ENCODE measurements around the gene SMIM38. TPM values are rescaled to one million over a fixed set of nuclear protein-coding genes. Genes with fewer than 3 reads are reported as not detected.

Gene SMIM38
- total and polyA plus RNA-seq, 9 of the 15 experiments (the other 6 are each of a cell fraction or from before 2014, with no cell fraction given) = 0.07 to 1.2 (median 0.21) TPM; not detected in 2

GRCh38 chr11:69122326-69122629, 33.5 kb upstream of the SMIM38 start:
- intact Hi-C loops (cut with micrococcal nuclease) = no loop called here
- Histone ChIP-seq H3K27ac (ENCODE audit: extremely low read depth, low read depth, low read length) (no peak overlapping the region), H3K4me1 (replicated peaks in 1 of 2; ENCODE audit: control insufficient read depth in 2 of 2, insufficient read depth in 2 of 2, low read length in 2 of 2) (peaks cover 0 to 19% of the 10 kb centered on the region in 2 experiments; a peak in 2 of 5 replicates), H3K4me2 (ENCODE audit: insufficient read depth, low read length) (no peak overlapping the region), H3K36me3 (ENCODE audit: control insufficient read depth, insufficient read depth, low read length) (no peaks in the 10 kb centered on the region), H4K20me1 (replicated peaks; ENCODE audit: control insufficient read depth, insufficient read depth, low read length) (peaks cover 7% of the 10 kb centered on the region; the same call in 1 of the 2 replicates), H3K4me3 (no peak overlapping the region), H2AFZ (ENCODE audit: low read depth, low read length) (no peak overlapping the region), H3K9me1 (ENCODE audit: control insufficient read depth, insufficient read depth, low read length) (no peaks in the 10 kb centered on the region), H3K9ac (ENCODE audit: insufficient read depth in 1 of 2, low read depth in 2 of 2, low read length in 2 of 2) (no peak overlapping the region), H3K79me2 (ENCODE audit: control insufficient read depth, insufficient read depth, low read length) (no peaks in the 10 kb centered on the region), H3K9me3 (replicated peaks; ENCODE audit: control insufficient read depth, insufficient read depth, low read depth, low read length) (peaks cover 3% of the 10 kb centered on the region; the same call in 1 of the 2 replicates), H3K27me3 (ENCODE audit: control insufficient read depth in 2 of 2, insufficient read depth in 2 of 2, low read length in 2 of 2) (peaks cover 18 to 64% of the 10 kb centered on the region in 2 experiments; a peak in 4 of 5 replicates)
- FAIRE-seq (no peak), ATAC-seq (no peak), DNase-seq (ENCODE audit: extremely low read depth in 1 of 4, low spot score in 3 of 4) (no peak)
- ChIA-PET POLR2A (no interaction called here), CTCF (ENCODE audit: low intra/inter-chr PET ratio) (no interaction called here)
- TF ChIP-seq ETV5 (CRISPR knock-in tag; IDR thresholded peaks at IDR 0.05; ENCODE audit: low read depth) (no peak), ZNF398 (CRISPR knock-in tag; IDR thresholded peaks at IDR 0.05) (no peak), TAF7 (tag; IDR thresholded peaks at IDR 0.05) (no peak), HNRNPL (IDR thresholded peaks at IDR 0.05; ENCODE audit: low read depth, low read length) (no peak), ZNF133 (CRISPR knock-in tag; IDR thresholded peaks at IDR 0.05) (no peak), ZBTB8A (IDR thresholded peaks at IDR 0.05; ENCODE audit: partially characterized antibody) (no peak), U2AF2 (optimal IDR thresholded peaks at IDR 0.05; ENCODE audit: low read depth, low read length) (no peak), MCM2 (IDR thresholded peaks at IDR 0.05; ENCODE audit: low read depth) (no peak)
- WGBS (ENCODE audit: insufficient coverage, low coverage, missing lambda C conversion rate) = 6% methylated on average over 9 of the region's 9 CpGs
- in situ Hi-C loops (cut with MboI) = no loop called here
- no TSS peak for BruUV-seq (replicated peaks)
